ENCODE results near the gene RUNX1. TPM values are rescaled to one million over a fixed set of nuclear protein-coding genes. Genes with fewer than 3 reads are reported as not detected.

The RUNX1 gene
- total and polyA plus RNA-seq, 2 donors (not counting 1 experiment from before 2014, with no cell fraction given), result 26.3 to 73.0 TPM

DNA sequence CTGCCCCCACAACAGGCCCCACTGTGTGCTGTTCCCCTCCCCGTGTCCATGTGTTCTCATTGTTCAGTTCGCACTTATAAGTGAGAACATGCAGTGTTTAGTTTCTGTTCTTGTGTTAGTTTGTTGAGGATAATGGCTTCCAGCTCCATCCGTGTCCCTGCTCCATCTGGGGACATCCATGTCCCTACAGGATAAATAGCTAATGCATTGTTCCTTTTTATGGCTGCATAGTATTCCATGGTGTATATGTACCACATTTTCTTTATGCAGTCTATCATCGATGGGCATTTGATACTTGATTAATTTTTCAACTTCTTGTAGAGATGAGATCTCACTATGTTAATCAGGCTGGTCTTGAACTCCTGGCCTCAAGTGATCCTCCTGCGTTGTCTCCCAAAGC lies 44.4 kb upstream of the RUNX1 start:
- H3K79me2 ChIP-seq (ENCODE audit: control insufficient read depth, insufficient read depth, low read length), result no peaks in the 10 kb centered on the region
- Mint-ChIP-seq H3K4me1 (no peaks in the 10 kb centered on the region), H3K9me3 (ENCODE audit: insufficient read depth) (peaks cover 3% of the 10 kb centered on the region), H3K4me3 (no peak overlapping the region), H3K27me3 (peaks cover 19% of the 10 kb centered on the region), H3K27ac (no peak overlapping the region)
- H3K27ac ChIP-seq (ENCODE audit: low read length in 2 of 2), result no peak overlapping the region
- intact Hi-C loops (cut with micrococcal nuclease), result no loop called here
- no peak overlapping the region for H3K4me3 ChIP-seq (ENCODE audit: control extremely low read depth in 1 of 5, extremely low read depth in 1 of 5, insufficient read depth in 1 of 5, low read depth in 2 of 5, low read length in 4 of 5)
- no peak overlapping the region for H3K4me2 ChIP-seq (replicated peaks; ENCODE audit: low read depth, low read length, poor library complexity, severe bottlenecking)
- H3K36me3 ChIP-seq (replicated peaks in 1 of 2; ENCODE audit: control extremely low read depth in 1 of 2, control insufficient read depth in 1 of 2, extremely low read depth in 1 of 2, insufficient read depth in 2 of 2, low read length in 1 of 2), result no peaks in the 10 kb centered on the region
- no peaks in the 10 kb centered on the region for H3K27me3 ChIP-seq (replicated peaks in 1 of 4; ENCODE audit: control extremely low read depth in 1 of 4, control insufficient read depth in 3 of 4, insufficient read depth in 4 of 4, low read length in 3 of 4)
- H3K4me1 ChIP-seq (ENCODE audit: control insufficient read depth in 2 of 2, insufficient read depth in 2 of 2, low read length in 2 of 2), result no peaks in the 10 kb centered on the region
- no peaks in the 10 kb centered on the region for H3K9me3 ChIP-seq (ENCODE audit: control extremely low read depth in 1 of 3, control insufficient read depth in 2 of 3, insufficient read depth in 1 of 3, low read length in 2 of 3)
- DNase-seq (no peak), ATAC-seq (ENCODE audit: low read depth) (no peak)
- POLR2A ChIA-PET, result no interaction called here
- no peak overlapping the region for H3K9ac ChIP-seq (ENCODE audit: low read length)
- TF ChIP-seq, protein P1, sequence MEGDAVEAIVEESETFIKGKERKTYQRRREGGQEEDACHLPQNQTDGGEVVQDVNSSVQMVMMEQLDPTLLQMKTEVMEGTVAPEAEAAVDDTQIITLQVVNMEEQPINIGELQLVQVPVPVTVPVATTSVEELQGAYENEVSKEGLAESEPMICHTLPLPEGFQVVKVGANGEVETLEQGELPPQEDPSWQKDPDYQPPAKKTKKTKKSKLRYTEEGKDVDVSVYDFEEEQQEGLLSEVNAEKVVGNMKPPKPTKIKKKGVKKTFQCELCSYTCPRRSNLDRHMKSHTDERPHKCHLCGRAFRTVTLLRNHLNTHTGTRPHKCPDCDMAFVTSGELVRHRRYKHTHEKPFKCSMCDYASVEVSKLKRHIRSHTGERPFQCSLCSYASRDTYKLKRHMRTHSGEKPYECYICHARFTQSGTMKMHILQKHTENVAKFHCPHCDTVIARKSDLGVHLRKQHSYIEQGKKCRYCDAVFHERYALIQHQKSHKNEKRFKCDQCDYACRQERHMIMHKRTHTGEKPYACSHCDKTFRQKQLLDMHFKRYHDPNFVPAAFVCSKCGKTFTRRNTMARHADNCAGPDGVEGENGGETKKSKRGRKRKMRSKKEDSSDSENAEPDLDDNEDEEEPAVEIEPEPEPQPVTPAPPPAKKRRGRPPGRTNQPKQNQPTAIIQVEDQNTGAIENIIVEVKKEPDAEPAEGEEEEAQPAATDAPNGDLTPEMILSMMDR (IDR thresholded peaks at IDR 0.05), result no peak
- TF ChIP-seq EZH2 (IDR thresholded peaks at IDR 0.05; ENCODE audit: borderline replicate concordance, insufficient read depth, low read depth, low read length, poor library complexity, severe bottlenecking), result no peak
- 100% methylated on average over 1 of the region's 5 CpGs for WGBS (ENCODE audit: insufficient coverage)
- no peak overlapping the region for H2AFZ ChIP-seq (ENCODE audit: insufficient read depth, low read depth, low read length, poor library complexity, severe bottlenecking)
- CTCF ChIA-PET, result no interaction called here
- H4K20me1 ChIP-seq (ENCODE audit: control insufficient read depth, insufficient read depth, low read length, poor library complexity, severe bottlenecking), result no peaks in the 10 kb centered on the region

DNA sequence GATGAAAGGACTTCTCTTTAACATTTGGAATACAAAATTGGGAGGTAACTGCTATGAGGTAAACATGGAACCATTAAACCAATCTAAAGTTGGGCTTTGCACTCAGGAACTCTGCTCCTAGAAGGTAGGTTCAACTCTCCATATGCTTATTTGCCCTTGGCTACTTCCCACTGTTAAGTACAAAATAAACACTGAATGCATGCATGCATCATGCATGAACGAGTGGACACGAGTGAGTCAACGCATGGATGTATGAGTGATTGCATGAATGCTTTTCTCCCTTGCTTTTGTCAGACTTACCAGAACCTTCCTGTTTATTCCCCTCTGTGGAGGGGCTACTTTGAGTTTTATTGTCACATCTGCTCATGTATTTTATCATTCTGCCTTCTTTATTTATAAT lies 42.4 kb upstream of the RUNX1 start:
- Mint-ChIP-seq H3K27me3 (peaks cover 19% of the 10 kb centered on the region), H3K27ac (no peak overlapping the region), H3K4me3 (no peak overlapping the region), H3K9me3 (ENCODE audit: insufficient read depth) (peaks cover 3% of the 10 kb centered on the region), H3K4me1 (no peaks in the 10 kb centered on the region)
- Histone ChIP-seq H2AFZ (ENCODE audit: insufficient read depth, low read depth, low read length, poor library complexity, severe bottlenecking) (no peak overlapping the region), H3K27ac (ENCODE audit: low read length in 2 of 2) (no peak overlapping the region), H3K9ac (ENCODE audit: low read length) (no peak overlapping the region), H3K4me2 (replicated peaks; ENCODE audit: low read depth, low read length, poor library complexity, severe bottlenecking) (no peak overlapping the region), H3K9me3 (ENCODE audit: control extremely low read depth in 1 of 3, control insufficient read depth in 2 of 3, insufficient read depth in 1 of 3, low read length in 2 of 3) (no peaks in the 10 kb centered on the region), H3K79me2 (ENCODE audit: control insufficient read depth, insufficient read depth, low read length) (no peaks in the 10 kb centered on the region), H3K4me3 (ENCODE audit: control extremely low read depth in 1 of 5, extremely low read depth in 1 of 5, insufficient read depth in 1 of 5, low read depth in 2 of 5, low read length in 4 of 5) (no peak overlapping the region), H3K4me1 (ENCODE audit: control insufficient read depth in 2 of 2, insufficient read depth in 2 of 2, low read length in 2 of 2) (no peaks in the 10 kb centered on the region), H3K27me3 (replicated peaks in 1 of 4; ENCODE audit: control extremely low read depth in 1 of 4, control insufficient read depth in 3 of 4, insufficient read depth in 4 of 4, low read length in 3 of 4) (no peaks in the 10 kb centered on the region), H3K36me3 (replicated peaks in 1 of 2; ENCODE audit: control extremely low read depth in 1 of 2, control insufficient read depth in 1 of 2, extremely low read depth in 1 of 2, insufficient read depth in 2 of 2, low read length in 1 of 2) (no peaks in the 10 kb centered on the region), H4K20me1 (ENCODE audit: control insufficient read depth, insufficient read depth, low read length, poor library complexity, severe bottlenecking) (no peaks in the 10 kb centered on the region)
- no CpG with 5 or more reads among the region's 3 CpGs for WGBS (ENCODE audit: insufficient coverage)
- CTCF ChIA-PET, result no interaction called here
- intact Hi-C loops (cut with micrococcal nuclease), result no loop called here
- ATAC-seq (ENCODE audit: low read depth), result no peak
- TF ChIP-seq EZH2 (IDR thresholded peaks at IDR 0.05; ENCODE audit: borderline replicate concordance, insufficient read depth, low read depth, low read length, poor library complexity, severe bottlenecking), result no peak
- TF ChIP-seq, protein P1 (IDR thresholded peaks at IDR 0.05), result no peak
- no peak for DNase-seq
- POLR2A ChIA-PET, result no interaction called here

Data from B cell (primary cell).